WTC11 (cell line): Measurements from ENCODE around the gene JAGN1. TPM values are rescaled to one million over a fixed set of nuclear protein-coding genes. Genes with fewer than 3 reads are reported as not detected.

Experiments used
- ATAC-seq: fragments of 200-7000 bp; cut with Tn5 transposase; 2 replicates; pipeline ENCODE4 v1.10.0; 2021; ENCODE audit warnings: mild to moderate bottlenecking, moderate library complexity
- CTCF ChIA-PET: fragments of 300-600 bp; sonication (Branson Sonifier 250); formaldehyde crosslinking; loops from one replicate; lab custom pipeline; 2021; ENCODE audit warnings: antibody characterized with exemption; lab: Charles Lee
- POLR2A ChIA-PET: fragments of 350-600 bp; sonication (Branson Sonifier 250); formaldehyde crosslinking; loops from one replicate; lab custom pipeline; 2021; ENCODE audit warnings: antibody characterized with exemption; lab: Charles Lee
- DNase-seq: peaks from one replicate; pipeline ENCODE4 v3.0.0; 2021; ENCODE audit warnings: low spot score
- H3K27ac Mint-ChIP-seq: 2 replicates; pipeline ENCODE4 v1.8.0; 2021; ENCODE audit warnings: mixed read lengths
- H3K27me3 Mint-ChIP-seq: 2 replicates; pipeline ENCODE4 v1.8.0; 2021; ENCODE audit warnings: low read depth, mild to moderate bottlenecking, moderate library complexity, mixed read lengths
- H3K36me3 Mint-ChIP-seq: 2 replicates; pipeline ENCODE4 v1.8.0; 2021; ENCODE audit warnings: mixed read lengths
- H3K4me1 Mint-ChIP-seq: 2 replicates; pipeline ENCODE4 v1.8.0; 2022; ENCODE audit warnings: mixed read lengths
- H3K4me3 Mint-ChIP-seq: 2 replicates; pipeline ENCODE4 v1.8.0; 2021; ENCODE audit warnings: mild to moderate bottlenecking, moderate library complexity, mixed read lengths
- H3K9me3 Mint-ChIP-seq: 2 replicates; pipeline ENCODE4 v1.8.0; 2021; ENCODE audit warnings: mixed read lengths
- ATF1 ChIP-seq: sonication (generic); formaldehyde crosslinking; IDR thresholded peaks from 2 replicates; pipeline ENCODE4 v1.8.1; 2023; ENCODE audit warnings: mild to moderate bottlenecking, moderate library complexity, missing genetic modification reagents
- EMX1 ChIP-seq: fragments of 250-450 bp; sonication (Bioruptor Pico); IDR thresholded peaks from 2 replicates; pipeline ENCODE4 v1.8.0; 2021; ENCODE audit warnings: mild to moderate bottlenecking
- ESRRA ChIP-seq: sonication (generic); formaldehyde crosslinking; IDR thresholded peaks from 2 replicates; pipeline ENCODE4 v1.8.1; 2022; ENCODE audit warnings: mild to moderate bottlenecking, missing genetic modification reagents, borderline replicate concordance
- ETV6 ChIP-seq: sonication (generic); formaldehyde crosslinking; IDR thresholded peaks from 2 replicates; pipeline ENCODE4 v1.8.1; 2022; ENCODE audit warnings: mild to moderate bottlenecking, missing genetic modification reagents
- FOXP1 ChIP-seq: sonication (generic); formaldehyde crosslinking; IDR thresholded peaks from 2 replicates; pipeline ENCODE4 v1.8.0; 2022; ENCODE audit warnings: missing genetic modification reagents, mild to moderate bottlenecking, moderate library complexity, borderline replicate concordance
- GABPB1 ChIP-seq: sonication (generic); formaldehyde crosslinking; IDR thresholded peaks from 2 replicates; pipeline ENCODE4 v1.8.1; 2023; ENCODE audit warnings: mild to moderate bottlenecking, missing genetic modification reagents
- JAZF1 ChIP-seq: fragments of 250-450 bp; sonication (Bioruptor Pico); IDR thresholded peaks from 2 replicates; pipeline ENCODE4 v1.9.0; 2021; ENCODE audit warnings: moderate library complexity, mild to moderate bottlenecking, inconsistent platforms
- JUN ChIP-seq: sonication (generic); formaldehyde crosslinking; IDR thresholded peaks from 2 replicates; pipeline ENCODE4 v1.8.0; 2023; ENCODE audit warnings: mild to moderate bottlenecking, missing genetic modification reagents
- NFATC4 ChIP-seq: fragments of 250-450 bp; sonication (Bioruptor Pico); IDR thresholded peaks from 2 replicates; pipeline ENCODE4 v1.9.0; 2021; ENCODE audit warnings: mild to moderate bottlenecking
- SOX15 ChIP-seq: fragments of 250-450 bp; sonication (Bioruptor Pico); IDR thresholded peaks from 2 replicates; pipeline ENCODE4 v1.9.0; 2021; ENCODE audit warnings: mild to moderate bottlenecking
- TEAD1 ChIP-seq: sonication (generic); formaldehyde crosslinking; IDR thresholded peaks from 2 replicates; pipeline ENCODE4 v1.8.0; 2022; ENCODE audit warnings: mild to moderate bottlenecking, missing genetic modification reagents
- TEAD4 ChIP-seq: sonication (generic); formaldehyde crosslinking; IDR thresholded peaks from 2 replicates; pipeline ENCODE4 v1.8.0; 2022; ENCODE audit warnings: mild to moderate bottlenecking, missing genetic modification reagents
- ZNF121 ChIP-seq: sonication (generic); formaldehyde crosslinking; IDR thresholded peaks from 2 replicates; pipeline ENCODE4 v1.8.0; 2023; ENCODE audit warnings: missing genetic modification reagents
- ZNF263 ChIP-seq: sonication (generic); formaldehyde crosslinking; IDR thresholded peaks from 2 replicates; pipeline ENCODE4 v1.8.1; 2022; ENCODE audit warnings: low read depth, mild to moderate bottlenecking, moderate library complexity, missing genetic modification reagents
- ZNF317 ChIP-seq: sonication (generic); formaldehyde crosslinking; IDR thresholded peaks from 2 replicates; pipeline ENCODE4 v1.8.1; 2023; ENCODE audit warnings: low read depth, mild to moderate bottlenecking, moderate library complexity, missing genetic modification reagents, borderline replicate concordance
- total RNA-seq: library from RNA; stranded (reverse); gene quantifications from 3 replicates; pipeline ENCODE4 v1.2.3, GENCODE V29; 2021
- TF ChIP-seq, protein P1 (sequence below): fragments of 250-450 bp; sonication (Bioruptor Pico); IDR thresholded peaks from 2 replicates; pipeline ENCODE4 v2.1.2; 2022; ENCODE audit warnings: mild to moderate bottlenecking, moderate library complexity
- TF ChIP-seq, protein P2 (sequence below): sonication (generic); formaldehyde crosslinking; IDR thresholded peaks from 2 replicates; pipeline ENCODE4 v1.8.0; 2022; ENCODE audit warnings: mild to moderate bottlenecking, missing genetic modification reagents
- TF ChIP-seq, protein P3 (sequence below): fragments of 250-450 bp; sonication (Bioruptor Pico); IDR thresholded peaks from 2 replicates; pipeline ENCODE4 v1.9.0; 2021; ENCODE audit warnings: mild to moderate bottlenecking, borderline replicate concordance
- TF ChIP-seq, protein P4 (sequence below): fragments of 200-600 bp; IDR thresholded peaks from 2 replicates; pipeline ENCODE4 v1.8.0; 2022; ENCODE audit warnings: antibody characterized with exemption

The JAGN1 gene
- total RNA-seq, 1 experiment from 2014 or later, result 25.6 TPM

DNA sequence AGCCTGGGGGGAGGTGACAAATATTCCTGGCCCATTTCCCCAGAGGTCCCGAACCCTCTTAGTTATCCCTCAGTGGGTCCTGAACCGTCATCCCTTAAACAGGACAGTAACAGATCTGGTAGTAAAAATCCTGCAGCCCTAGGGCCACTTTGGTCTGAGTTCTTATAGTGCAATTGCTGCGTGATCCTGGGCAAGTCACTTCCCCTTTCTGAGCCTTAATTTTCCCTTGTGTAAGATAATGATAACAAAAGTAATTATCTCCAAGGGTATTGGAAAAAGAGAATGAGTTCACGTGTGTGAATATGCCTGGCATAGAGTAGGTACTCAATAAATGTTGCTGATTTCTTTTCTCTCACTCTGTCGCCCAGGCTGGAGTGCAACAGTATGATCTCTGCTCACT lies 2.9 kb upstream of the JAGN1 start (continued):
- TF ChIP-seq ZNF263, result no peak

DNA sequence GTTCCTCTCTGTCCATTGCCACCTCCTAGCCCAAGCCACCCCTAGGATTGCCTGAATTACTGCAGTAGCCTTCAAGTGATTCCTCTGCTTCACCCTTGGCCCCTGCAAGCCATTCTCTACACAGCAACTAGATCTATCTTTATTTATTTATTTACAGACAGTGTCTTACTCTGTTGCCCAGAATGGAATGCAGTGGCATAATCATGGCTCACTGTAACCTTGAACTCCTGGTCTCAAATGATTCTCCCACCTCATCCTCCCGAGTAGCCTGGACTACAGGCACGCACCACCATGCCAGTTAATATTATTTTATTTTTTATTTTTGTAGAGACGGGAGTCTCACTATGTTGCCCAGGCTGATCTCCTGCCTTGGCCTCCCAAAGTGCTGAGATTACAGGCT lies 1.9 kb upstream of the JAGN1 start:
- no peak for ATAC-seq
- H3K36me3 Mint-ChIP-seq, result peaks cover 14% of the 10 kb centered on the region
- no peak for DNase-seq
- TF ChIP-seq NFATC4, result no peak
- no peak for TF ChIP-seq TEAD4 (CRISPR knock-in tag)
- no peak for TF ChIP-seq EMX1
- TF ChIP-seq ETV6 (CRISPR knock-in tag), result no peak
- TF ChIP-seq, protein P1, sequence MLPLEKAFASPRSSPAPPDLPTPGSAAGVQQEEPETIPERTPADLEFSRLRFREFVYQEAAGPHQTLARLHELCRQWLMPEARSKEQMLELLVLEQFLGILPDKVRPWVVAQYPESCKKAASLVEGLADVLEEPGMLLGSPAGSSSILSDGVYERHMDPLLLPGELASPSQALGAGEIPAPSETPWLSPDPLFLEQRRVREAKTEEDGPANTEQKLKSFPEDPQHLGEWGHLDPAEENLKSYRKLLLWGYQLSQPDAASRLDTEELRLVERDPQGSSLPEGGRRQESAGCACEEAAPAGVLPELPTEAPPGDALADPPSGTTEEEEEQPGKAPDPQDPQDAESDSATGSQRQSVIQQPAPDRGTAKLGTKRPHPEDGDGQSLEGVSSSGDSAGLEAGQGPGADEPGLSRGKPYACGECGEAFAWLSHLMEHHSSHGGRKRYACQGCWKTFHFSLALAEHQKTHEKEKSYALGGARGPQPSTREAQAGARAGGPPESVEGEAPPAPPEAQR (CRISPR knock-in tag), result no peak
- TF ChIP-seq FOXP1, result no peak
- no peak for TF ChIP-seq JUN (CRISPR knock-in tag)
- TF ChIP-seq ZNF121 (CRISPR knock-in tag), result no peak
- TF ChIP-seq ZNF317 (CRISPR knock-in tag), result no peak
- TF ChIP-seq, protein P2, sequence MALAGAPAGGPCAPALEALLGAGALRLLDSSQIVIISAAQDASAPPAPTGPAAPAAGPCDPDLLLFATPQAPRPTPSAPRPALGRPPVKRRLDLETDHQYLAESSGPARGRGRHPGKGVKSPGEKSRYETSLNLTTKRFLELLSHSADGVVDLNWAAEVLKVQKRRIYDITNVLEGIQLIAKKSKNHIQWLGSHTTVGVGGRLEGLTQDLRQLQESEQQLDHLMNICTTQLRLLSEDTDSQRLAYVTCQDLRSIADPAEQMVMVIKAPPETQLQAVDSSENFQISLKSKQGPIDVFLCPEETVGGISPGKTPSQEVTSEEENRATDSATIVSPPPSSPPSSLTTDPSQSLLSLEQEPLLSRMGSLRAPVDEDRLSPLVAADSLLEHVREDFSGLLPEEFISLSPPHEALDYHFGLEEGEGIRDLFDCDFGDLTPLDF, result no peak
- no peak for TF ChIP-seq ATF1 (CRISPR knock-in tag)
- TF ChIP-seq SOX15 (CRISPR knock-in tag), result no peak
- TF ChIP-seq ESRRA (CRISPR knock-in tag), result no peak
- no peak for TF ChIP-seq JAZF1 (CRISPR knock-in tag)
- TF ChIP-seq, protein P3, sequence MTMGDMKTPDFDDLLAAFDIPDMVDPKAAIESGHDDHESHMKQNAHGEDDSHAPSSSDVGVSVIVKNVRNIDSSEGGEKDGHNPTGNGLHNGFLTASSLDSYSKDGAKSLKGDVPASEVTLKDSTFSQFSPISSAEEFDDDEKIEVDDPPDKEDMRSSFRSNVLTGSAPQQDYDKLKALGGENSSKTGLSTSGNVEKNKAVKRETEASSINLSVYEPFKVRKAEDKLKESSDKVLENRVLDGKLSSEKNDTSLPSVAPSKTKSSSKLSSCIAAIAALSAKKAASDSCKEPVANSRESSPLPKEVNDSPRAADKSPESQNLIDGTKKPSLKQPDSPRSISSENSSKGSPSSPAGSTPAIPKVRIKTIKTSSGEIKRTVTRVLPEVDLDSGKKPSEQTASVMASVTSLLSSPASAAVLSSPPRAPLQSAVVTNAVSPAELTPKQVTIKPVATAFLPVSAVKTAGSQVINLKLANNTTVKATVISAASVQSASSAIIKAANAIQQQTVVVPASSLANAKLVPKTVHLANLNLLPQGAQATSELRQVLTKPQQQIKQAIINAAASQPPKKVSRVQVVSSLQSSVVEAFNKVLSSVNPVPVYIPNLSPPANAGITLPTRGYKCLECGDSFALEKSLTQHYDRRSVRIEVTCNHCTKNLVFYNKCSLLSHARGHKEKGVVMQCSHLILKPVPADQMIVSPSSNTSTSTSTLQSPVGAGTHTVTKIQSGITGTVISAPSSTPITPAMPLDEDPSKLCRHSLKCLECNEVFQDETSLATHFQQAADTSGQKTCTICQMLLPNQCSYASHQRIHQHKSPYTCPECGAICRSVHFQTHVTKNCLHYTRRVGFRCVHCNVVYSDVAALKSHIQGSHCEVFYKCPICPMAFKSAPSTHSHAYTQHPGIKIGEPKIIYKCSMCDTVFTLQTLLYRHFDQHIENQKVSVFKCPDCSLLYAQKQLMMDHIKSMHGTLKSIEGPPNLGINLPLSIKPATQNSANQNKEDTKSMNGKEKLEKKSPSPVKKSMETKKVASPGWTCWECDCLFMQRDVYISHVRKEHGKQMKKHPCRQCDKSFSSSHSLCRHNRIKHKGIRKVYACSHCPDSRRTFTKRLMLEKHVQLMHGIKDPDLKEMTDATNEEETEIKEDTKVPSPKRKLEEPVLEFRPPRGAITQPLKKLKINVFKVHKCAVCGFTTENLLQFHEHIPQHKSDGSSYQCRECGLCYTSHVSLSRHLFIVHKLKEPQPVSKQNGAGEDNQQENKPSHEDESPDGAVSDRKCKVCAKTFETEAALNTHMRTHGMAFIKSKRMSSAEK (CRISPR knock-in tag), result no peak
- TF ChIP-seq TEAD1 (CRISPR knock-in tag), result no peak
- no peak for TF ChIP-seq GABPB1
- no peak overlapping the region; the same call in 1 of the 2 replicates for H3K27ac Mint-ChIP-seq
- H3K4me3 Mint-ChIP-seq, result no peak overlapping the region
- peaks cover 8% of the 10 kb centered on the region for H3K4me1 Mint-ChIP-seq
- peaks cover 7% of the 10 kb centered on the region for H3K27me3 Mint-ChIP-seq
- ChIA-PET CTCF (no interaction called here), POLR2A (no interaction called here)
- H3K9me3 Mint-ChIP-seq, result no peaks in the 10 kb centered on the region

DNA sequence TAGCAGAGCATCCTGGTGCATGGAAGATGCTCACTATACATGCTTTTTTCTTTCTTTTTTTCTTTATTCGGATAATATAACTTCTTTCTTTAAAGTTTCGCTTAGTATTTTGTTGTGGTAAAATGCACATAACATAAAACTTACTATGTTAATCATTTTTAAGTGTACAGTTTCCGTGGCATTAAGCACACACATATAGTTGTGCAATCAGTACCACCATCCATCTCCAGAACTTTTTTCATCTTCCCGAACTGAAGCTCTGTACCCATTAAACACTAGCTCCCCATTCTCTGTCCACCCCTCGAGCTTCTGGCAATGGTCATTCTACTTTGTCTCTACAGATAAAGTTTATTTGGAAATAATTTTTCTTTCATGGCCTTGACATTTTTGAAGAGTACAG lies 1.0 kb upstream of the JAGN1 start:
- ChIA-PET POLR2A (no interaction called here), CTCF (no interaction called here)
- Mint-ChIP-seq H3K4me1 (peaks cover 8% of the 10 kb centered on the region), H3K36me3 (peaks cover 22% of the 10 kb centered on the region), H3K27ac (no peak overlapping the region), H3K9me3 (no peaks in the 10 kb centered on the region), H3K27me3 (peaks cover 7% of the 10 kb centered on the region), H3K4me3 (no peak overlapping the region)
- TF ChIP-seq, protein P4, sequence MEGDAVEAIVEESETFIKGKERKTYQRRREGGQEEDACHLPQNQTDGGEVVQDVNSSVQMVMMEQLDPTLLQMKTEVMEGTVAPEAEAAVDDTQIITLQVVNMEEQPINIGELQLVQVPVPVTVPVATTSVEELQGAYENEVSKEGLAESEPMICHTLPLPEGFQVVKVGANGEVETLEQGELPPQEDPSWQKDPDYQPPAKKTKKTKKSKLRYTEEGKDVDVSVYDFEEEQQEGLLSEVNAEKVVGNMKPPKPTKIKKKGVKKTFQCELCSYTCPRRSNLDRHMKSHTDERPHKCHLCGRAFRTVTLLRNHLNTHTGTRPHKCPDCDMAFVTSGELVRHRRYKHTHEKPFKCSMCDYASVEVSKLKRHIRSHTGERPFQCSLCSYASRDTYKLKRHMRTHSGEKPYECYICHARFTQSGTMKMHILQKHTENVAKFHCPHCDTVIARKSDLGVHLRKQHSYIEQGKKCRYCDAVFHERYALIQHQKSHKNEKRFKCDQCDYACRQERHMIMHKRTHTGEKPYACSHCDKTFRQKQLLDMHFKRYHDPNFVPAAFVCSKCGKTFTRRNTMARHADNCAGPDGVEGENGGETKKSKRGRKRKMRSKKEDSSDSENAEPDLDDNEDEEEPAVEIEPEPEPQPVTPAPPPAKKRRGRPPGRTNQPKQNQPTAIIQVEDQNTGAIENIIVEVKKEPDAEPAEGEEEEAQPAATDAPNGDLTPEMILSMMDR, result no peak
- ATAC-seq (no peak), DNase-seq (no peak)
